Natural killer cell treated with Interleukin-12 subunit alpha and Interleukin-12 subunit beta and Interleukin-15 and Interleukin-18, amount 100 ng/mL, for 72 hours (primary cell): ENCODE measurements around the gene TMEM141. TPM values are rescaled to one million over a fixed set of nuclear protein-coding genes. Genes with fewer than 3 reads are reported as not detected.
A peak's percentile ranks its signal among the peaks of the same experiment; 100 is the strongest.
"Not testable (repeated sequence)": the region's sequence is repeated elsewhere in the genome, so short reads cannot be mapped to it uniquely, and the experiment has no call there.

Experiments
- ATAC-seq, 2 donors: fragments of 150-1000 bp; cut with Tn5 transposase in 1 of 2; sonication (Bioruptor Pico), chemical (Tn5 transposase) in 1 of 2; 2 replicates each; pipeline ENCODE4 v1.10.0; 2021
- DNase-seq: peaks from one replicate; pipeline ENCODE4 v3.0.0; 2022; ENCODE audit warnings: low spot score
- H3K27ac Mint-ChIP-seq, 2 donors: 1 replicate in 1 of 2; 2 replicates in 1 of 2; pipeline ENCODE4 v1.8.0; 2022; ENCODE audit warnings: mixed read lengths in 2 of 2, mild to moderate bottlenecking in 1 of 2, moderate library complexity in 1 of 2
- H3K27me3 Mint-ChIP-seq, 2 donors: 1 replicate in 1 of 2; 2 replicates in 1 of 2; pipeline ENCODE4 v1.8.0; 2022; ENCODE audit warnings: mixed read lengths in 2 of 2
- H3K36me3 Mint-ChIP-seq: one replicate; pipeline ENCODE4 v1.8.0; 2022; ENCODE audit warnings: mixed read lengths
- H3K4me1 Mint-ChIP-seq, 2 donors: 1 replicate in 1 of 2; 2 replicates in 1 of 2; pipeline ENCODE4 v1.8.0; 2022; ENCODE audit warnings: low read depth in 2 of 2, mixed read lengths in 2 of 2, mild to moderate bottlenecking in 1 of 2
- H3K4me3 Mint-ChIP-seq: one replicate; pipeline ENCODE4 v1.8.0; 2022; ENCODE audit warnings: mixed read lengths
- H3K9me3 Mint-ChIP-seq: 2 replicates; pipeline ENCODE4 v1.8.0; 2022; ENCODE audit warnings: mixed read lengths
- total RNA-seq, 2 donors: library from RNA; stranded (reverse); gene quantifications; one replicate each; pipeline ENCODE4 v1.2.3, GENCODE V29; 2022

TMEM141 gene
- total RNA-seq, 2 donors from 2014 or later = 31.9 to 50.5 TPM

DNA sequence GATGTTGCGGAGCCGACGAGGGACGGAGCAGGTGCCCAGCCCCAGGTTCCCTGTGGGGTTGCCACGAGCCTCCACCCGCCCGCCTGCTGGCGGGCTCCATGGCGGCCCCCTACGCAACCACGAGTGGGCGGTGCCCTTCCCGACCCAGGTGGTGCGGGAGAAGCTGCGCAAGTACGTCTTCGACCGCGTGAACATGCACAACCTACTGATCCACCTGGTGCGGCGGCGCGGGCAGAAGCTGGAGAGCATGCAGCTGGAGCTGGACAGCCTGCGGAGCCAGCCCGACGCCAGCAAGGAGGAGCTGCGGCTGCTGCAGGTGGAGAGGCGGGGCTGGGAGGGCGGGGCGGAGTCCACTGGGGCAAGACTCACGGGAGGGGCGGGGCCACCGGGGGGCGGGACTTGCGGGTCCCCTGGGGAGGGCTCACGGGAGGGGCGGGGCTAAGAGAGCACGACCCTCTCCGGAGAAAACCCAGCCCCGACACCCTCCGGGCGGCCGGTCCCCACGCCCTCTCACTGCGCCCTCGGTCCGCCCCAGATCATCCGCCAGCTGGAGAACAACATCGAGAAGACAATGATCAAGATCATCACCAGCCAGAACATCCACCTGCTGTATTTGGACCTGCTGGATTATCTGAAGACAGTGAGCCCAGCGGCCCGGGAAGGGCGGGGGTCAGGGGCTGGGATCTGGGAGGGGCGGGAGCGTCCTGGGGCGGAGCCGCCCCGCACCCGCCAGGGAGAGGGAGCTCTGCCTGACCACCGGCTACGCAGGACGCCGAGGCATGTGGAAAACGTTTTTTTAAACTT lies 8.9 kb downstream of the TMEM141 start:
- no peaks in the 10 kb centered on the region for H3K36me3 Mint-ChIP-seq
- peaks cover 0 to 6% of the 10 kb centered on the region in 2 donors for H3K27me3 Mint-ChIP-seq
- DNase-seq = peak; percentile 81
- H3K4me1 Mint-ChIP-seq = peaks cover 5 to 8% of the 10 kb centered on the region in 2 donors
- no peaks in the 10 kb centered on the region for H3K9me3 Mint-ChIP-seq
- peak; percentile 85 to 91 for ATAC-seq
- H3K27ac Mint-ChIP-seq = no peak overlapping the region
- H3K4me3 Mint-ChIP-seq = peak overlapping the region; percentile 60

DNA sequence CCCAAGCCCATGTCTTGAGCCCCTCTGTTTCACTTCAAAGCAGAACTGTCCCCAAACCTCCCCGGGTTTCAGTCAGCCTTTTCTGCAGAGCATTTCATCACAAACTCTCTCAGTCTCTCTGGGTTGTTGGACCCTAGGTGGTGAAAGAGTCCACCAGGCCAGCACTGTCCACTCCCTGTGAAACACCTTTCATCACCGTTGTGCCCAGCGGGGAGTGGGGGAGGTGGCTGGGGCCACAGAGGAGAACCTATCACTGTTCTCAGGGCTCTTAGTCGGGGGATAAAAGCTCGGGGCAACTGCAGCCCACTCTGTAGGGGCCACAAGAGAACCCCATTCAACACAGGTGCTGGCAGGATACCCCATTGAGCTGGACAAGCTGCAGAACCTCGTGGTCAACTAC lies 11.2 kb downstream of the TMEM141 start:
- Mint-ChIP-seq H3K4me3 (no peak overlapping the region), H3K36me3 (no peaks in the 10 kb centered on the region), H3K27me3 (no peaks in the 10 kb centered on the region), H3K4me1 (peaks cover 5 to 8% of the 10 kb centered on the region in 2 donors), H3K27ac (no peak overlapping the region), H3K9me3 (no peaks in the 10 kb centered on the region)
- ATAC-seq = no peak
- no peak for DNase-seq

DNA sequence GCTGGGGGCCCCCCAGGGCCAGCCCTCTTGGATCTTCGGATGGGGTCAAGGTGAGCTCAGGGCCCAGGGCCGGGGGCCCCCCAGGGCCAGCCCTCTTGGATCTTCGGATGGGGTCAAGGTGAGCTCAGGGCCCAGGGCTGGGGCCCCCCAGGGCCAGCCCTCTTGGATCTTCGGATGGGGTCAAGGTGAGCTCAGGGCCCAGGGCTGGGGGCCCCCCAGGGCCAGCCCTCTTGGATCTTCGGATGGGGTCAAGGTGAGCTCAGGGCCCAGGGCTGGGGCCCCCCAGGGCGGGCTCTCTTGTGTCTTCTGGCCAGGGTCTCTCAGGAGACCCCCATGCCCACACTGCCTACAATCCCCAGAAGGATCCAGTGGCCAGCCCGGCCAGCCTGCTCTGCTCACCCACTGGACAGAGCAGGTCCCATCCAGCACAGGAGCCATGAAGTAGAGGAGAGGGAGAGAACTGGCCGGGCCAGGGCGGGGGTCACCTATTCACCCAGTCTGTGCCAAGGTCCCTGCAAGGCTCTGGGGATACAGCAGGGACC lies 11.9 kb downstream of the TMEM141 start:
- DNase-seq, ATAC-seq, H3K36me3 Mint-ChIP-seq, H3K9me3 Mint-ChIP-seq, H3K4me1 Mint-ChIP-seq, H3K4me3 Mint-ChIP-seq, H3K27me3 Mint-ChIP-seq: not testable (repeated sequence)
- peak overlapping the region in 1 of 2 donors; percentile 32 for H3K27ac Mint-ChIP-seq

GRCh38 chr9:136803551-136804508 lies 12.7 kb downstream of the TMEM141 start:
- no peak for DNase-seq
- Mint-ChIP-seq H3K4me1 (peaks cover 7 to 10% of the 10 kb centered on the region in 2 donors), H3K36me3 (no peaks in the 10 kb centered on the region), H3K27ac (peak overlapping the region in 1 of 2 donors; percentile 32), H3K9me3 (no peaks in the 10 kb centered on the region), H3K27me3 (no peaks in the 10 kb centered on the region), H3K4me3 (no peak overlapping the region)
- no peak for ATAC-seq

GRCh38 chr9:136804509-136805206 lies 13.5 kb downstream of the TMEM141 start:
- H3K4me3 Mint-ChIP-seq = no peak overlapping the region
- no peaks in the 10 kb centered on the region for H3K36me3 Mint-ChIP-seq
- no peak for ATAC-seq
- no peak overlapping the region for H3K27ac Mint-ChIP-seq
- no peaks in the 10 kb centered on the region for H3K27me3 Mint-ChIP-seq
- H3K9me3 Mint-ChIP-seq = no peaks in the 10 kb centered on the region
- H3K4me1 Mint-ChIP-seq = peaks cover 14% of the 10 kb centered on the region in 2 donors
- DNase-seq = no peak

DNA sequence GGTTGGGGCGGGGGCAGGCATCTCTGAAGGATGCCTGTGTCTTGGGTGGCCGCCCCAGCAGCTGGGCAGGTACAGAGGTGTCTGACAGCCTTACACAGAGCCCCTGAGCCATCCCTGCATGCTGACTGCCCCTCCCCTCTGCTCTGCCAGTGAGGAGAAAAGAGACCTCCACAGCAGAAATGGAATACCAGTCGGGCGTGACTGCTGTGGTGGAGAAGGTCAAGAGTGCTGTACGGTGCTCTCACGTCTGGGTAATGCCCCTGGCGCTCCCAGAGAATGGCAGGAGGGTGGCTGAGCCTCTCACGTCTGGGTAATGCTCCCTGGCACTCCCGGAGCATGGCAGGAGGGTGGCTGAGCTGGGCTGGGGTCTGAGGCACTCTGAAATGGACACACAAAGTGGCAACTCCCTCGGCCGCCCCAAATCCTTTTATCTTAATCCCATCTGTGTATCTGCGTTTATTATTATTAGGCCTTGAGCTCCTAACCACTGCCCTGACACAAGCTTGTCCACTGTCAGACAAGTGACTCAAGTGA lies 14.1 kb downstream of the TMEM141 start:
- no peaks in the 10 kb centered on the region for H3K9me3 Mint-ChIP-seq
- DNase-seq (no peak), ATAC-seq (no peak)
- H3K4me3 Mint-ChIP-seq = peak overlapping the region; percentile 25
- no peaks in the 10 kb centered on the region for H3K36me3 Mint-ChIP-seq
- no peak overlapping the region for H3K27ac Mint-ChIP-seq
- H3K27me3 Mint-ChIP-seq = no peaks in the 10 kb centered on the region
- peaks cover 14 to 16% of the 10 kb centered on the region in 2 donors for H3K4me1 Mint-ChIP-seq

GRCh38 chr9:136806067-136806466 lies 14.9 kb downstream of the TMEM141 start:
- DNase-seq = no peak
- no peak for ATAC-seq
- Mint-ChIP-seq H3K9me3 (no peaks in the 10 kb centered on the region), H3K27ac (no peak overlapping the region), H3K4me1 (peaks cover 12 to 18% of the 10 kb centered on the region in 2 donors), H3K36me3 (no peaks in the 10 kb centered on the region), H3K4me3 (peak overlapping the region; percentile 91), H3K27me3 (no peaks in the 10 kb centered on the region)

DNA sequence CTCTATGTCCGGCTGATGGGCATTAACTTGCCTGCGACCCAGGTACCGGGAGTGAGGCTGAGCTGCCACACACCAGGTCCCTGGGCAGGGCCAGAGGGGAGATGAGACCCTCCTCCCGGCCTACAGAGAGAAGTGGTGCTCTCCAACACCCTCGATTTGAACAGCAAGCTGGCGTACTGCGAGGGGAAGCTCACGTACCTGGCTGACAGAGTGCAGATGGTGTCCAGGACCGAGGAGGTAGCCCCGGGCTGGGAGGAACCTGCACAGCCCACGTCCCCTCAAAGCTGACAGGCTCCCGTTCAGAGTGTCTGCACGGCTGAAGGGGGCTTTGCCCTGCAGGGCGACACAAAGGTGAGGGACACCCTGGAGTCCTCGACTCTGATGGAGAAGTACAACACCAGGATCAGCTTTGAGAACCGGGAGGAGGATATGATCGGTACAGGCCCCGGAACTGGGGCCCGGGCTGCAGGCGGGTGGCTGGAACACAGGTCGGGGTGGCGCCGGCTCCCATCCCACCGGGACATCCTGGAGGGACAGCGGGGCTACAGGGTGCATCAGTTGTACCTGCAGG lies 15.6 kb downstream of the TMEM141 start:
- H3K9me3 Mint-ChIP-seq = no peaks in the 10 kb centered on the region
- H3K27me3 Mint-ChIP-seq = no peaks in the 10 kb centered on the region
- peaks cover 13 to 19% of the 10 kb centered on the region in 2 donors for H3K4me1 Mint-ChIP-seq
- DNase-seq = no peak
- peak overlapping the region; percentile 91 for H3K4me3 Mint-ChIP-seq
- no peaks in the 10 kb centered on the region for H3K36me3 Mint-ChIP-seq
- ATAC-seq = no peak
- peak overlapping the region; percentile 77 to 79 for H3K27ac Mint-ChIP-seq

GRCh38 chr9:136807281-136808074 lies 16.3 kb downstream of the TMEM141 start, which contains the start of gene RABL6:
RABL6 (plus strand) TSS chr9:136807948; CDS start chr9:136808197, 249 bp downstream.
- Mint-ChIP-seq H3K4me3 (peak within 1 kb of the TSS; percentile 91), H3K27me3 (no peaks in the 10 kb centered on the region), H3K36me3 (no peaks in the 10 kb centered on the region), H3K27ac (peak within 1 kb of the TSS; percentile 77 to 79), H3K9me3 (no peaks in the 10 kb centered on the region), H3K4me1 (peaks cover 13 to 19% of the 10 kb centered on the region in 2 donors)
- DNase-seq = peak; percentile 88
- peak; percentile 92 to 95 for ATAC-seq

GRCh38 chr9:136808075-136808805 lies 17.1 kb downstream of the TMEM141 start:
- Mint-ChIP-seq H3K4me1 (peaks cover 21 to 27% of the 10 kb centered on the region in 2 donors), H3K27me3 (no peaks in the 10 kb centered on the region), H3K36me3 (peaks cover 4% of the 10 kb centered on the region), H3K9me3 (no peaks in the 10 kb centered on the region), H3K4me3 (peak overlapping the region; percentile 88), H3K27ac (peak overlapping the region; percentile 33 to 68)
- ATAC-seq (peak; percentile 53 to 64), DNase-seq (no peak)

DNA sequence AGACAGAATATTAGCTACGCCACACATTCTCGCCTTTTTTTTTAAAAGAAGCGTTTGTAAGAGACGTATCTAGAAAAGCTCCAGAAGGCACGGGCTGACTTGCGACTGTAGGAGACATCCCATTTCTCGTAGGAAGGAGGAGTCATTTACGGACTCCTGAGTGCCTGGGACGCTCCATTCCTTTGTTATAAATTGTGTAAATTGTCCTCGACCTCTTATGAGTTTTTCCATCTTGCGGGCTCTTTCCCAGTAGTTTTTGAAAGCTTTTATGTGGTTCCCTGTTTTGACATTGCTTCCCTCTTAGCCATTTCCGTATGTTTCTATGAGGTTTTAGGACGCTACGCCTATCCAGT lies 17.6 kb downstream of the TMEM141 start:
- H3K4me1 Mint-ChIP-seq = peaks cover 24 to 32% of the 10 kb centered on the region in 2 donors
- no peak for ATAC-seq

More for the DNA sequence above, 17.6 kb downstream of the TMEM141 start:
- peak overlapping the region; percentile 88 for H3K4me3 Mint-ChIP-seq
- no peaks in the 10 kb centered on the region for H3K27me3 Mint-ChIP-seq
- H3K9me3 Mint-ChIP-seq = no peaks in the 10 kb centered on the region
- DNase-seq = no peak
- H3K27ac Mint-ChIP-seq = peak overlapping the region; percentile 33 to 68
- H3K36me3 Mint-ChIP-seq = peaks cover 4% of the 10 kb centered on the region
